TTC549 (cell line): ENCODE data around the gene MYO1D.
"Not testable (repeated sequence)": the region's sequence is repeated elsewhere in the genome, so short reads cannot be mapped to it uniquely, and the experiment has no call there.

Experiments
- FAIRE-seq: peaks from 2 replicates; lab custom pipeline; 2012; peaks lifted over from hg19 to GRCh38; lab: Jason Lieb, UNC

MYO1D gene

DNA sequence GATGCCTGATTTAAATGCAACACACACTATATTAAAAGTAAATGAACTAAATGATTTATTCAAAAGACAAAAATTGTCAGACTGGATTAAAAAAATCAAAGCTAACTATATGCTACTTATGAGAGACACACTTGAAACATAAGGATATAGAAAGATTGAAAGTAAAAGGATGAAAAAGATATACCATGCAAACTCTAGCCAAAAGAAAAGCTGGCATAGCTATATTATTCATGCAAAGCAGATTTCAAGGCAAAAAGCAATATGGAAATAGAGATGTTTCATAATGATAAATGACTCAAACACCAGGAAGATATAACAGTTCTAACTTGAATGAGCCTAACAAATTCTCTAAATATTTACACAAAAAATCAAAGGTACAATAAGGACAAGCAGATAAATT lies 149.2 kb downstream of the MYO1D start:
- FAIRE-seq, result no peak

DNA sequence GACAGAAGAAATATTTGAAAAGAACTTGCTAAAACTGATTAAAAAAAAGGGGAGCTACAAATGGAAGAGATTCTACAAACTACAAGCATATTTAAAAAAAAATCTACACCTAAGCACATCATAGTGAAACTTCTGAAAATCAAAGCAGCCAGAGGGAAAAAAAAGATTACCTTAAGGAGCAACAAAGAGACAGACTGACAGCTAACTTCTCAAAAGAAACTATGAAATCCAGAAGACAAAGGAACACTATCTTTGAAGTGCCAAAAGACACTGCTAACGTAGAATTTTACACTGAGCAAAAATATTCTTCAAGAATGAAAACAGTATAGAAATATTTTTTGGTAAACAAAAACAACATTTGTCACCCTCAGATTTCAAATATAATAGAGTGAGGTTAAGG lies 151.2 kb downstream of the MYO1D start:
- FAIRE-seq, result no peak

DNA sequence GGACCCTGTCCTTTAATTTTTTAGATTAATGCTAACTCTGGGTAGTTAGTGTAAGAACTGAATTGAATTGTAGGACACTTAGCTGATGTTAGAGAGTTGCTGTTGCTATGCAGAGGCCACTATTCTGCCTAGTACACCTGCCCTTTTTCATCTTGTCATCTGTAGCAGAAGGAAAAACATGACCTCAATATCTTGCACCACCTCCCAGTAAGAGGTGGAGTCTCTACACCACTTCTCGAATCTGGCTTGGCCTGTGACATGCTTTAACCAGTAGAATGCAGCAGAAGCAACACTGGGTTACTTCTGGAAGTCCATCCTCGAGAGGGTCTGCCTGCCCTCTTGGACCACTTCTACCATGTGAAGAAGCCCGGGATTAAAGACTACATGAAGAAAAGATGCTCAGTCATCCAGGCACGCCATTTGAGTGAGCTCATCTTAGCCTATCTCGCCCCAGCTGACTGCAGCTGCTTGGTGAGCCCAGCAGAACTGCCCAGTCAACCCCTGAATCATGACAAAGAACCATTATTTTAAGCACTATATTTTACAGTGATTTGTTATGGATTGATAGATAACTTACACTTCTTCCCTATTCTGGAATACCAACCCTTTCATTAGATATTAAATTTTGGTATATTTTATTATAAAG lies 153.5 kb downstream of the MYO1D start:
- no peak for FAIRE-seq

DNA sequence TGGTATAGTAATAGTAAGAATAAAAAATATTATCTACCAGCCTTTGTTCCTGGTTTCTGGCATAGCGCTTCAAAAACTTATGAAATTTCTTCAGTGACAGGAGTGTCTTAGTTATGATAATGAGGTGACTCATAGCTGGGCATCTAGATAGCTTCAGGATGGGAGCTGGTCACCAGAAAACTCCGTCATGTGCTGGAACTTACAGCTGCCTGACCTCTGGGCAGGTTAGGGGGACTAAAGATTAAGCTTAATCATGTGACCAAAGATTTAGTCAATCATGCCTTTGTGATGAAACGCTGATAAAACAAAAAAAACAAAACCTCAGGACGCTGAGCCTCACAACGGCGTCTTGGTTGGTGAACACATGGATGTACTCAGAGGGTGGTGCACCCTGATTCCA lies 154.2 kb downstream of the MYO1D start:
- no peak for FAIRE-seq

DNA sequence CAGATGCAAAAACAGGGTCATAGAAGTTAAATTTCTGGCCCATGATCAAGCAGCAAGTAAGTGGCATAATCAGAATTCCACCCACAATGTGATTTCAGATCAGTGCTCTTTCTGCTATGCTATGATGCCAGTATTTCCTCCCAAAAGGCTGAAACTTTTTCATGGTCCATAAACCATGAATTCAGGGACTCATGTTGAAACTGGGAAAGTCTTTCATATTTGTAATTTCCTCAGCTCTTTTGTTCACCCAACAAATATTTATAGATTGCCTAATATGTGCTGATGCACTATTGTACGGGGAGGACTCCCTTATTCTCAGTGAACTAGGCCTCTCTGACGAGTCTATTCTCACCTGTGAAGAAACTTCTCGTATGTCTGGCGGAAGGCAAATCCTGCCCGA lies 156.3 kb downstream of the MYO1D start:
- no peak for FAIRE-seq

DNA sequence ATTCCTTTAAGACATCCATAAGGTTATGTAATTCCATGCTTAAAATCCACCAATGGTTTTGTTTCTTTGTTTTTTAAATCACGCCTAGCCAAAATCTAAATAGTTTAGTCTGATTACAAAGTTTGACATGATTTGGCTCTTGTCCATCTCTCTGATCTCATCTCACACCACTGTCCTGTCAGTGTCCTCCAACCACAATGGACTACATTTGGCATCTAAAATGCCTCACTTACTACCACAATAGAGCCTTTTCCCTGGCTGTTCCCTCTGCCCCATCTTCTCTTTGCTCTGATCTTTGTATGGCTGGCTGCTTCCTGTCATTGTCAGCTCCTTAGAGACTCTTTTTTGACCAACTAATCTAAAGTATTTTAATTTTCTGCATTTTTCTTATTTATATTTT lies 157.2 kb downstream of the MYO1D start:
- no peak for FAIRE-seq

DNA sequence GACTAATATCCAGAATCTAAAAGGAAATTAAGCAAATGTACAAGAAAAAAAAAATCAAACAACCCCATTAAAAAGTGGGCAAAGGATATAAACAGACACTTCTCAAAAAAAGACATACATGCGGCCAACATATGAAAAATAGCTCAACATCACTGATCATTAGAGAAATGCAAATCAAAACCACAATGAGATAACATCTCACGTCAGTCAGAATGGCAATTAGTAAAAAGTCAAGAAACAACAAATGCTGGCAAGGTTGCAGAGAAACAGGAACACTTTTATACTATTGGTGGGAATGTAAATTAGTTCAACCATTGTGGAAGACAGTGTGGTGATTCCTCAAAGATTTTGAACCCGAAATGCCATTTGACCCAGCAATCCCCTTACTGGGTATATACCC lies 162.0 kb downstream of the MYO1D start:
- not testable (repeated sequence) for FAIRE-seq

DNA sequence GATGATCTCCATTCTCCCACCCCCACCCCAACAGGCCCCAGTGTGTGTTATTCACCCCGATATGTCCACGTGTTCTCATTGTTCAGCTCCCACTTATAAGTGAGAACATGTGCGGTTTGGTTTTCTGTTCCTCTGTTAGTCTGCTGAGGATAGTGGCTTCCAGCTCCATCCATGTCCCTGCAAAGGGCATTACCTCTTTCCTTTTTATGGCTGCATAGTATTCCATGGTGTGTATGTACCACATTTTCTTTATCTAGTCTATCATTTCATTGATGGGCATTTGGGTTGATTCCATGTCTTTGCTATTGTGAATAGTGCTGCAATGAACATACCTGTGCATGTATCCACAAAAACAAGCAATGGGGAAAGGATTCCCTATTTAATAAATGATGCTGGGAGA lies 162.7 kb downstream of the MYO1D start:
- FAIRE-seq, result not testable (repeated sequence)

DNA sequence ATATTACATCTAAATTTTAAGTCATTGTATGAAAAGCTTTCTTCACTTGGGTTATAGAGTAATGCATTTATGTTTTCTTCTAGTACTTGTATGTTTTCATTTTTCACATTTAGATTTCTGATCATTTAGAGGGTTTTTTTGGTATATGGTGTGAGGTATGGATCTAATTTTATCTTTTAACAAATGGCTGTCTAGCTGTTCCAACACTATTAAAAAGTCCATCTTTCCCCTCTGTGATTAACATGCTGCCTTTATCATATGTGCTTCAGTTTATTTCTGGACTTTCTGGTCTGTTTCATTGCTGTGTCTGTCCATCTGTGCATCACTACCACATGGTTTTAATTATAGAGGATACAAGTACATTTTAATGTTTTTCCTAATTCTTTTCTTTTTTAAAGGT lies 163.8 kb downstream of the MYO1D start:
- no peak for FAIRE-seq

DNA sequence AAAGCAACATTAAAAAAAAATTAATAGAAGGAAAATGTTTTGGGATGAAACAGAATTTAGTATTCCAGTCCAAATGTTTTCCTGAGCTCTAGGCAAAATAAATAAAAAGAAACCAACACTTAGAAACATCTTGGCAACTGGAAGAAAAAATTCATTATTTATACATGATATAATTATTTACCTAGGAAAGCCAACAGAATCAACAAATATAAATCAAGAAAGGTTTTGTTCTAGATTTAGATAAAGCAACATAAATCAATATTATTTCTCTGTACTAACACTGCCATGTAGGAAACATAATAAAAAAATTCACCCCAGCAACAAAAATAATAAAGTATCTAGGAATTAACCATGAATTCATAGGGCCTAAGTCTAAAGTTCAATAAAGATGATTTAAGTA lies 167.4 kb downstream of the MYO1D start:
- FAIRE-seq, result no peak

DNA sequence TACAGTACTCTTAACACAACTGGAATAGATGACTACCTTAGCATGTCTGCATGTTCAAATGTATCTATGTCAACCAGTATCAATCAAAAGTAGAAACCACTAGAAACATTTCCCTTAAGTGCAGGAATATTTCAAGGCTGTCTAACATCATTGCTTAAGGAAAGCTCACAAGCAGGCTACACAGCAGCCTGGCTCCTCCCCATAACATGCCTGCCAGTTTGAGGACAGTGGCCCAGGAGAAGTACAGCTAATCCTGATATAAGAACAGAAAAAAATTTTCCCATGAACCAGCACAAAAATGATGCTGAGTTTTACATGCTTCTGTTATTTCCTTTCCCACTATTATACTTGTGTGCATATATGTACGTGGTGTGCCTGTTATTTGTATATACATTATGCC lies 175.1 kb downstream of the MYO1D start:
- no peak for FAIRE-seq

DNA sequence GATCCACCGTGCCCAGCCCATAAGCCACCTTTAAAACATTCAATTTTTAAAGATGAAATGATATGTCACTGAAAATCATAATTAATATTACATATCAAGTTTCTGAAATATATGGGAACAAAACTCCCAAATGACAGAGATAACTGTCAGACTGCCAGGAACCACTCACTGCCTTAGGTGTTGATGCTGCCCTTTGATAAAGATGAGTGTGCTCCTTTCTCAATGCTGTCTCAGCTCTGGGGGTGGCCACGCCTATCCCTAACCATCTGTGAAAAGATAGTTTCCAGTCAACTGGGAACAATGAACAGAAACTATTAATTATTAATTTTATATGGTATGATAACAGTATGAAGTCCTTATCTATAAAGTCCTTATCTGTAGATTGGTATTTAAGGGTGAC lies 177.7 kb downstream of the MYO1D start:
- FAIRE-seq, result no peak

DNA sequence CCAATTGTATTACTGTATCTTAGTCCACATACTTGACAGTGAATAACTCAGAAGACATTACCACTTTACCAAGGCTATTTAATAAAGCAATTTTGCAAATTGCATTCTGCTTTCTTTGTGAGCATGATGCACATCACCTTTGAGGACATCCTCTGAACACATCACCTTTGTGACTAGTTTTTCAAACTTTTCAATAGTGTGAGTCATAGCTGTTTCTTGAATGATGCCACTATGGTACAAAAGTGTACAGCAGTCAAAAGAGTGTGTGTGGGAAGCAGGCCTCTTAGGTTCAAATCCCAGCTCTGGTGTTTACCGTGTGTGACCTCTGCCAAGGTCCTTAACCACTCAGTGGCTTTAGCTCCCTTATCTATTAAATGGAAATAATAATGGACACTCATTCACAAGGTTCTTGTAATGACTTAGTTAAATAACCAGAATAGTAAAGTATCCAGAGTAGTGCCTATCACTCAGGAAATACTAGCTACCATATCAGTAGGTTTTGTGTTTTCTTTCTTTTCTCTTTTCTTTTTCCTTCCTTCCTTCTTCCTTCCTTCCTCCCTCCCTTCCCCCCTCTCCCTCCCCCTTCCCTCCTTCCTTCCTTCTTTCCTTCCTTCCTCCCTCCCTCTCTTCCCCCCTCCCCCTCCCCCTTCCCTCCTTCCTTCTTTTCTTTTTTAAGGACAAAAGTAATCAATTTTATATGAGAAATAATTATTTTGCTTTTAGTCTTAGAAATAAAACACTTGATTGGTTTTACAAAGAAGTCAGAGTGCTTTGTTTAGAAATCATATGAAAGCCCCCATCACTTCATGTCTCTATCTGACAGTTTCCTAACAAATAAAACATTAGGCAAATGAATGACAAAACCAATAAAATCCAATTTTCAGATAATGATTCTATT lies 178.9 kb downstream of the MYO1D start:
- no peak for FAIRE-seq

DNA sequence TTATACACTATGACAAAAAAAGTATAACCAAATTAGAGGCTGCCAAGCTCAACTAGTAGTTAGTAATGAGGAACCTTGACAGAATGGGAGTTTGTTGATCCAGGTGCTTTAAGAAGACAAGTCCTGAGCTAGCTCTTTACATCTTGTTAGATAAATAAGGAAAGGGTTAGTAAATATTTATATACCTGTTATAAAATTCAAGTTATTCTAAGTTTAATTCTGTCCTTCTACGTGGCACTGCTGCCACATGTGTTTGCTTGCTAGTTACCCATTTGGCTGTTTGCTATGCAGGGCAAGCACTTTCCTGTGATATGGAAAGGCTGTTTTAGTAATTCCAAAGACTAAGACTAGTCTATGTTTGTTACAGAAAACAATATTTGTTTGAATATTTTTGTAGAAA lies 180.5 kb downstream of the MYO1D start:
- FAIRE-seq, result no peak

DNA sequence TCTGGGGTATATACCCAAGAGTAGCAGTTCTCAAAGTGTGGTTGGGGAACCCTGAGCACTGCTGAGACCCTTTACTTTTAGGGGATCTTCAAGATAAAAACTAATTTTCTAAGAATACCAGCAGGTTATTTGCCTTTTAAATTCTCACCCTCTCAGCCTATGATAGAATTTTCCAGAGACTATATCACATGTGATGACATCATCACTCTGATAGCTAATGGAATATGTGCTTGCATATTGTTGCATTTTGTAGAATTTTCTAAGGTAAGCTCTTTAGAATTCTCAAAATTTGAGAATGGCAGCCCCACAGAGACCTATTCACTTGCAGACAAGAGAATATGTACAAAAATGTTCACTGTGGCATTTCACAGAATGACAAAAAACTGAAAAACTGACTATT lies 181.1 kb downstream of the MYO1D start:
- no peak for FAIRE-seq

DNA sequence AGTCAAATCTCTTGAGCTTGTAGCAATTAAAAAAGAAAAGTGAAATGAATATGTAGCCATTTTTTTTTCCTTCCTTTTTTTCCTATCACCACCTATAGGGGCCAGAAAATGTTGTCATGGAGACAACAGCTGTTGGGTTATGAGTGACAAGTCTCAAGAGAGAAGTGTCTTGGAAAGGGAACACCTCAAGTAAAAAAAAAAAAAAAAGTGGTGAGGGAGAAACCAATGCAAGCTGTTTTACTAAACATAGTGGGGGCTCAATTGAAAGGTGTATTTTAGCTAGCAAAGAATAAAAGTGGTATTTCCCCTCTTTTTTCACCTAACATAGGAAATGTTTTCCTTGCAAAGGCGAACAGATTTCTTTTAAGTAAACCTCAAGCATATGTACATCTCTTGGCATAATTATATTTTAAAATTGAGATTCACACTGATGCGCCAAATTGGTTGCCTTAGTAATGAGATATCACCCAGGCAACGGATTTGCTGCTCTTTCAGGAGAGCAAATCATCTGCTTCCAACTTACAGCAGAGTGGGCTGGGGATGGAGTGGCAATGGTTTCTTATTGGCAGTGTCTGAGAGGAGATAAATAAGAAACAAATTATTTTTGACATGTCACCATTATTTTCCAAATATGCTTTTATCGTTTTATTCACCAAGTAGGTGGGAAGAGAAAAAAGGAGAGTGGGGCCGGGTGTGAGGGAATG lies 183.6 kb downstream of the MYO1D start:
- FAIRE-seq, result no peak

DNA sequence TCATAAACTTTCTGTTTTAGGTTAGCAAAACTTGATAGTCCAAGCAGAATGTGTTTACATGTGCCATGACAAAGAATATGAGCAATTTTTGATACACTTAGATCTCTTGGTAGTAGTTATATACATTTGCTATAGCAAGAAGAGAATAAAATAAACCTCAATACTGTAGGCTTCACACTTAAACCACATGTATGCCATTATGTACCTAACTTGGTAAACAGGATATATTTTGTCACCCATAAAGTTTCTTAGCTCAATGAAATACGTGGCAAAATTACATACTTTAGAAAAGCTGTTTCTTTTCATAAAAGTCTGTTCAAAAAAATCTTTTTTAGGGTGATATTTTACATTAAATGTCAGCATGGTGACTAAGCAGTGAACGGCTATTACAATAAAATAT lies 184.7 kb downstream of the MYO1D start:
- FAIRE-seq, result no peak

DNA sequence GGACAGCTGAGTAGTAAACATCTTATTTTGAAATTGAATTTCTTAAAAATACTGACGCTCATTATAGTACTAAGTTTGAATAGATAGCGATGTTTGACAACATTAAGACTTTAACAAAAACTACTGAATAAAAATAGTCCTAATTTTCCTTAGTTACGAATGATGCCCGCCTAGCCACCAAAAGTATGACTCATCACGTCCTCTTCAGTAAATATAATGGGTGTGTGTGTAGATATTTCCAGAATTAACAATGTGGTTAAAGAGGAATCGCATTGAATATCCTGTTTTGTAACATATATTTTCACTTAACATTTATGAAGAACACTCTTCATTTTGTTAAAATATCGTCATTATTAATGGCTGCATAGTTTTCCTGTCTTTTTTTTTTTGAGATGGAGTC lies 187.6 kb downstream of the MYO1D start:
- no peak for FAIRE-seq

DNA sequence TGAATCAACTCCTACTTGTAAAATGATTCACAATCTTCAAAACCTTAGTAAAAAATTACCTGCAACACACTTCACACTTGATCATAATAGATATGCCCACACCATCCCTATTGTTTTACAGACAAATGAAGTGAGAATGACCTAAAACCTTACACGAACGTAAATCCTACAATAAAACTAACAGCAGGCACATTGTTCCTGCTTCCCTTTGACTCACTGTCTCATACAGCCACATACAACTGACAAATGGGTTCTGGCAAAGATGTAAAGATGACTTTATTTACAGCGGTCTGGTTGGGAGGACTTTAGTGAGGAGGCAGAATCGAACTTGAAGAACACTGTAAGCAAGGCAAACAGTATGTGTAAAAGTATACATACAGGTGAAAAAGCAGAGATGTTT lies 188.7 kb downstream of the MYO1D start:
- no peak for FAIRE-seq

DNA sequence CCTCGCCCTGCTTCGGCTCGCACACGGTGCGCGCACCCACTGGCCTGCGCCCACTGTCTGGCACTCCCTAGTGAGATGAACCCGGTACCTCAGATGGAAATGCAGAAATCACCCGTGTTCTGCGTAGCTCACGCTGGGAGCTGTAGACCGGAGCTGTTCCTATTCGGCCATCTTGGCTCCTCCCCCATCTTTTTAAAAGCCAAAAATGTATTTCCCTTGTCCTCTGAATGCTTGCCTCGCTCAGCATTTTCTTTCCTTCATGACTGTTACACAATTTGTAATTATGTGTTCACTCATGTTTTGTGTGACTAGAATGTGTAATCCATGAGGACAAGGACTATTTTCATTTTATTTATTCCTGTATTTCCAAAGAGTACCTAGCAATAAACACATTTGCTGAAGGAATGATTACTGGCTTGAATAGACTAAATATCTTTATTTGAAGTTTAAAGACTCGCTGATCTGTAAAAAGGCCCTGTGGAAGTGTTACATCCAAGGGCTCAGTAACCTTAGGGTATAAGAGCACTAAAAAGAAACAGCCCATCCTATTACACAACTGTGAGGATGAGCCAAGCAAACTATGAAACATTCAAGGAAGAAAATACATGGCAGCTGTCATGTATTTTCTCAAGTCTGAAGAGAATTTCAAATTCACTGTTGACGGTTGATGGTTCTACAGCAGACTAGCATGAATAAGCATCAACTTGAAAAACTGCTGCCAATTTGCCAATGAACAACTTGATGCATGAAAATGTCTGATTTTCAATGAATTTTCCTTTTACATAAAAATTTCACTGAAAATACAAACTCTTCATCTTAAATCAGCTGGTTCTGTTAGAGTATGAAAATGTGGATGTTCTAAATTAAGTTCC lies 192.6 kb downstream of the MYO1D start:
- no peak for FAIRE-seq

DNA sequence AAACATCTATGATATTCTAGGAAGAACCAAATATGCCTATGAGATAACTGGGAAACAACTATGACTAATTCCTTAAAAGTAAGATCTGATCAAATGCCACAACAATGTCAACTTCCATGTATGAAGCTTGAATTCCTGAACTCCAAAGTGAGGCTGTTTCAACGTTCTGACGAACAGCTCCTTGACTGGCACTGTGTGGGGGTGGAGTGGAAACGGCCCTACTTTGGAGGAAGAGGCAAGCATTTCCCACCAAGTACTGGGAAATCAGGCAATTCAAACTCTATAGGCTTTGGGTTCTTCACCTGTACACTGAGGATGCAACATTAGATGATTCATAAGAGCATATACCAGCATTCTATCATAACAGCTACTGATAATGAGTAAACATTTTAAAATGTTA lies 203.0 kb downstream of the MYO1D start:
- FAIRE-seq, result no peak

DNA sequence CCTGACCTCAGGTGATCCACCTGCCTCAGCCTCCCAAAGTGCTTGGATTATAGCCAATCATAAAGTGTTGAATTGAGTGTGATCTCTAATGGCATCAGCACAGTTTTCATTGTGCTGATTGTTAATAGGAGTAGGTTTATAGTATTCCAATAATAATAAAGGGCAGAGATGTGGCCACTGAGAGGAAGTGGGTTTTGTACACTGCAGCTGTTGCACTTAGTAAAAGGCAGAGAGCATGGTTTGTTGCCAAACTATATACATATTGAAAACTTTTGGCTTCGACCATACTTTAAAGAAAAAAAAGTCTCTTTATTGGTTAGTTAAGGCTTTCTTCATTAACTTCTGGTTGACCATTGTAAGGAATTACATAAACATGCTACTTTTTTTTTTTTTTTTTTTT lies 204.2 kb downstream of the MYO1D start:
- FAIRE-seq, result no peak
